ENCODE results near the gene GALNT12. TPM values are rescaled to one million over a fixed set of nuclear protein-coding genes. Genes with fewer than 3 reads are reported as not detected.

GALNT12 gene
- total and polyA plus RNA-seq, 2 experiments from 2014 or later = 14.6 to 23.6 TPM

- no peak for TF ChIP-seq REST (IDR thresholded peaks at IDR 0.05; ENCODE audit: unreplicated experiment)
- no peak for TF ChIP-seq ZNF114 (CRISPR knock-in tag; IDR thresholded peaks at IDR 0.05)
- TF ChIP-seq STAT1 (IDR thresholded peaks at IDR 0.05; ENCODE audit: unreplicated experiment) = no peak
- no peak for TF ChIP-seq CREB1 (CRISPR knock-in tag; IDR thresholded peaks at IDR 0.05; ENCODE audit: low read depth)
- no peak for TF ChIP-seq CTCF (conservative IDR thresholded peaks at IDR 0.05; ENCODE audit: low read depth in 2 of 2)
Measured at GRCh38 chr9:98865284-98865875, 57.9 kb downstream of the GALNT12 start (continued).

- Mint-ChIP-seq H3K4me1 (no peaks in the 10 kb centered on the region), H3K27ac (no peak overlapping the region), H3K4me3 (no peak overlapping the region), H3K27me3 (ENCODE audit: insufficient read depth, low read depth, poor library complexity) (peaks cover 2% of the 10 kb centered on the region), H3K9me3 (peaks cover 10% of the 10 kb centered on the region), H3K36me3 (ENCODE audit: low read depth) (no peaks in the 10 kb centered on the region)
- Histone ChIP-seq H3K4me3 (no peak overlapping the region), H2AFZ (no peak overlapping the region), H3F3A (replicated peaks; ENCODE audit: low read depth) (no peaks in the 10 kb centered on the region), H3K9me2 (ENCODE audit: insufficient read depth) (peaks cover 18% of the 10 kb centered on the region; the same call in 1 of the 2 replicates), H3K79me2 (replicated peaks; ENCODE audit: insufficient read depth) (no peaks in the 10 kb centered on the region), H3K36me3 (ENCODE audit: insufficient read depth) (no peaks in the 10 kb centered on the region), H3K27me3 (ENCODE audit: insufficient read depth) (no peaks in the 10 kb centered on the region), H4K20me1 (replicated peaks; ENCODE audit: insufficient read depth) (no peaks in the 10 kb centered on the region), H3K27ac (ENCODE audit: low read depth) (no peak overlapping the region), H3K4me2 (no peak overlapping the region), H3K4me1 (ENCODE audit: insufficient read depth) (no peaks in the 10 kb centered on the region)
- no peak for ATAC-seq
- no peak for DNase-seq (ENCODE audit: low spot score)
- TF ChIP-seq ZNF114 (CRISPR knock-in tag; IDR thresholded peaks at IDR 0.05) (no peak), POLR2AphosphoS5 (IDR thresholded peaks at IDR 0.05; ENCODE audit: low read depth) (no peak), NANOG (IDR thresholded peaks at IDR 0.05; ENCODE audit: borderline replicate concordance) (no peak), ZNF331 (CRISPR knock-in tag; IDR thresholded peaks at IDR 0.05; ENCODE audit: low read depth) (no peak), CREB1 (CRISPR knock-in tag; IDR thresholded peaks at IDR 0.05; ENCODE audit: low read depth) (no peak), EZH2phosphoT487 (IDR thresholded peaks at IDR 0.05; ENCODE audit: unreplicated experiment) (no peak), ETS1 (IDR thresholded peaks at IDR 0.05) (no peak), ZNF462 (CRISPR knock-in tag; IDR thresholded peaks at IDR 0.05) (no peak), JUNB (IDR thresholded peaks at IDR 0.05; ENCODE audit: unreplicated experiment) (no peak)
Measured at GRCh38 chr9:98866435-98867102, 59.1 kb downstream of the GALNT12 start.
